Measurements from ENCODE around the gene SYT2.

SYT2 gene

DNA sequence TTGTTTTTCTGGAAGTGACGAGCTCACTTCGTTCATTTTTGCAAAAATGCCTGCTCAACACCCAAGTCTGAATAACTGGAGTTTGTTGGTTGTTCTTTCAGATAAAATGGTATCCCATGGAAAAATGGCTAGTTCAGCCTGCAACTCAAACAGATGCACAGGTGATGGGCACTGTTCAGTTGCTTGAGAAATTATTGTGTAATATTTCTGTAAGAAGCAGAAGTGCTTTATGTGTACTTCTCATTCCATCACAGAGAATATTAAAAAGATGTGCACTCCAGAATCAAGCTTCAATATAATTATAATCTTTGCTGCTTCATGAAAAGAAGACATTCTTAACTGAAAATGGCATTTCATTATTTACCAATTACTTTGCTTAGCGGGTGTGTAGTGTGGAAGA, 9.1 kb downstream of the SYT2 start:
- TF ChIP-seq, protein P1, sequence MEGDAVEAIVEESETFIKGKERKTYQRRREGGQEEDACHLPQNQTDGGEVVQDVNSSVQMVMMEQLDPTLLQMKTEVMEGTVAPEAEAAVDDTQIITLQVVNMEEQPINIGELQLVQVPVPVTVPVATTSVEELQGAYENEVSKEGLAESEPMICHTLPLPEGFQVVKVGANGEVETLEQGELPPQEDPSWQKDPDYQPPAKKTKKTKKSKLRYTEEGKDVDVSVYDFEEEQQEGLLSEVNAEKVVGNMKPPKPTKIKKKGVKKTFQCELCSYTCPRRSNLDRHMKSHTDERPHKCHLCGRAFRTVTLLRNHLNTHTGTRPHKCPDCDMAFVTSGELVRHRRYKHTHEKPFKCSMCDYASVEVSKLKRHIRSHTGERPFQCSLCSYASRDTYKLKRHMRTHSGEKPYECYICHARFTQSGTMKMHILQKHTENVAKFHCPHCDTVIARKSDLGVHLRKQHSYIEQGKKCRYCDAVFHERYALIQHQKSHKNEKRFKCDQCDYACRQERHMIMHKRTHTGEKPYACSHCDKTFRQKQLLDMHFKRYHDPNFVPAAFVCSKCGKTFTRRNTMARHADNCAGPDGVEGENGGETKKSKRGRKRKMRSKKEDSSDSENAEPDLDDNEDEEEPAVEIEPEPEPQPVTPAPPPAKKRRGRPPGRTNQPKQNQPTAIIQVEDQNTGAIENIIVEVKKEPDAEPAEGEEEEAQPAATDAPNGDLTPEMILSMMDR (IDR thresholded peaks at IDR 0.05; ENCODE audit: extremely low read depth, missing control alignments) = no peak
- no peak for DNase-seq (ENCODE audit: low spot score)

DNA sequence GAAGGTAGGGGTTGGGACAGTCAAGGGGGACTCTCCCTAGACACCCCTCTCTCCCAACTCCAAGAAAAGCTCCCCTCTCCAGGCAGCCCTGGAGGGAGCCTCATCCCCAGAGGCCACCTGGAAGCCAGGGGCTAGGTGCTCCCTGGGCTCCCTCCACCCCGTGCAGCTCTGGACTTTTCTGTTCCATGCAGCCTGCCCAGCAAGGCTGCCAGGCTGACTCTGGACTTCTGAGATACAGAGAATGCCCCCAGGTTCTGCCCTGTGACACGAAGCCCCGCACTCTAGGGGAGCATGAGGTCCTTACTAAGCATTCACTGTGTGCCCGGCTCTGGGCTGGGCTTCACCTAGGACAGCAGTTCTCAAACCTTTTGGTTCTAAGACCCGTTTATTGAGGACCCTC, 10.2 kb downstream of the SYT2 start:
- DNase-seq (ENCODE audit: low spot score) = no peak
- TF ChIP-seq, protein P1 (IDR thresholded peaks at IDR 0.05; ENCODE audit: extremely low read depth, missing control alignments) = no peak

DNA sequence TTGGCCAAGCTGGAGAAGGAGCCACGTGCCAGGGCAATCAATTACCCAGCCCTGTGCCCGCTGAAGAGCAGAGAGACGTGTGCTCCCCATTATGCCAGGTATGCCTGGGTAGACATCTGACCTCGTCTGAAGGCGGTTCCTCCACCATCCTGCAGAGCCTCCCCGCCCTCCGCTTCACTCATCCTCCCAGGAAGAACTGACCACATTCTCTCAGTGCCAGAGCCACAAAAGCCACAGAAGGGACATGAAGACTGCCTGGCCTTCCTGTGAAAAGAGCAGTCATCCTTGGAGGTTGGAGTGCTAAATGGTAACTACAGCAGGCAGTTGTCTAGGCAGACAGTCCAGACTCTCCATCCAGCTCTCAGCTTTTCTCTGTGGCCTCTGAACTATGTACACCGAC, 12.0 kb downstream of the SYT2 start:
- TF ChIP-seq, protein P1 (IDR thresholded peaks at IDR 0.05; ENCODE audit: extremely low read depth, missing control alignments) = no peak
- no peak for DNase-seq (ENCODE audit: low spot score)

DNA sequence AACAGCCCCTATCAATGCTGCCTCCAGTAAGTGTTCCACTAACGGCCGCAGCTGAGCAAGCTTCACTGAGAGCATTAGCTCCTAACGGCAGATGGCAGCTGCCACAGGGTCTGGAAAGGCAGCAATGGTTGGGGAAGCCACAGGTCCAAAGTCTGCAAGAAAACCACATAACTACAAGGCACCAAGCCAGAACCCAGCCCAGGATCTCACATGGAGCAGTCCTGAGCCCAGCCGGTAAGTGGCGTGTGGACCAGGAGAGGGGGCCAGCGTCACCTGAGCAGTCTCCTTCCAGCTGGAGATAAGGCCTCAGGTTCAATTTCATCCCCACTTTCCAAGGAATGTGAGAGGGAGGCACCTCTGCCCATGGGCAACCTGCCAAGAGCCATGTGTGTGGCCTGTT, 13.2 kb downstream of the SYT2 start:
- DNase-seq (ENCODE audit: low spot score) = no peak

DNA sequence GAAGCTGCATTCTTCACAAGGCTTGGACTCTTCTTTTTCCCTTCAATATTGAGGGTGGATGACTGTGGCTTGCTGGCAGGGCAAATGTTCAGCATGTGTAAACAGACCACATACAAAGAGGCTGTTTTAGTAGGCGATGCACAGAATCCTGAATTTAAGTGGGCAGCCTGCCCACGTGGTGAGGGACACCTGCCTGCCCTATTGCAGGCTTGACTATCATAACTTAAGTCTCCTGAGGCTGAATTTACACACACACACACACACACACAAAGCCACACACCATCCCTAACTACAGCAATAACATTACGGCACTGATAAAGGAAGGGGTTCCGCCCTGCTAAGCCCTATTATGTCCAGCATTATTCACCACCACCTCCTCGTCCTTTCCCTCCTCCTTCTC, 15.9 kb downstream of the SYT2 start:
- DNase-seq (ENCODE audit: low spot score) = no peak
- TF ChIP-seq, protein P1 (IDR thresholded peaks at IDR 0.05; ENCODE audit: extremely low read depth, missing control alignments) = no peak

More for the DNA sequence above, 13.2 kb downstream of the SYT2 start:
- TF ChIP-seq, protein P1 (IDR thresholded peaks at IDR 0.05; ENCODE audit: extremely low read depth, missing control alignments) = no peak

DNA sequence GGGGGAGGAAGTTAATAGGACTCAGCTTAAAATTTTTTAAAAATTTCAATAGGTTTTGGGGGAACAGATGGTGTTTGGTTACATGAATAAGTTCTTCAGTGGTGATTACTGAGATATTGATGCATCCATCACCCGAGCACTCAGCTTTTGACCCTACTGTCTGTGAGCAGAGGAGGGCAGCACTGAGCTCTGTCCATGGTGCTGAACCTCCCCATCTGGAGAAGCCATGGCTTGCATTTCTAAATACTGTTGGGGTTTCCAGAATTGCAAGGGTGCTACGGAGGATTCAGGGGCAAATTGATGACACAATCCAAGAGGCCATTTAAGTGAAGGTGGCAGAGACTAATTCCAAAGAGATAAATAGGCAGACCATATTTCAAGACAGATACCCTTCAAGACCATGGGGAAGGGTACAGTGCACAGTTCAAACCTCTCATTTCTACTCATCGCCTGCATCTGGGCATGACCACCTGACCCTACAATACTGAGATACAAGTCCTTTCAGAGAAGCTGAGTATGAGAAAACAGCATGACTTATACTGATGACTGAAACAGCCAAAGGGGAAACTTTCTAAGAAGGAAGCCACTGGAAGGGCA, 17.2 kb downstream of the SYT2 start:
- TF ChIP-seq, protein P1 (IDR thresholded peaks at IDR 0.05; ENCODE audit: extremely low read depth, missing control alignments) = no peak
- peak; percentile 82 for DNase-seq (ENCODE audit: low spot score)

DNA sequence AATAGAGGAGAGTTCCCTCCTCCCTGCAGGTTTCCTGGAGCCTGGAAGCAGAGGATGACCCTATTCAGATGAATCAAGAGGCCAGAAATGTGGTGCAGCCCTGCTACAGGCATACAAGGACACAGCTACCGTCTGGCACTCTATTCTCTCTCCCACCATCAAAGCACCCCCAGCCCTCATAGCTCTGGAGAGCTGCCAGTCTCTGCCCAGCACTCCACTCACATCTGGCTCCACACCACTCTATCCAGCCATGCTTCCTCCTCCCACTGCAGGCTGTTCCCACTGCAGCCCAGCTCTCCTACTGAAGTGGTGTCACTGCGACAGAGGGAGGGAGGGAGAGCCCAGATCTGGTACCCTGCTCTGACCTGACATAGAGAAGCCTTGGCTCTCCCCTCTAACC, 18.4 kb downstream of the SYT2 start:
- TF ChIP-seq, protein P1 (IDR thresholded peaks at IDR 0.05; ENCODE audit: extremely low read depth, missing control alignments) = no peak
- no peak for DNase-seq (ENCODE audit: low spot score)
